HCT116 (cell line): ENCODE measurements around the gene RUFY4. TPM values are rescaled to one million over a fixed set of nuclear protein-coding genes. Genes with fewer than 3 reads are reported as not detected.
"Not testable (repeated sequence)": the region's sequence is repeated elsewhere in the genome, so short reads cannot be mapped to it uniquely, and the experiment has no call there.

Source experiments
- ATAC-seq: fragments of 200-7000 bp; cut with Tn5 transposase; 2 replicates; pipeline ENCODE4 v1.9.1; 2020; ENCODE audit warnings: mild to moderate bottlenecking, moderate library complexity
- BruUV-seq: library from RNA; stranded (reverse); fragments of 400-500 nt; replicated peaks from 2 replicates; lab custom pipeline; 2021; lab: Mats Ljungman, UMichigan
- CTCF ChIA-PET: fragments of 300-600 bp; sonication (Branson Sonifier 250); formaldehyde crosslinking; loops from one replicate; lab custom pipeline; 2021; ENCODE audit warnings: antibody characterized with exemption; lab: Charles Lee
- POLR2A ChIA-PET: fragments of 300-600, 350-600 bp; sonication (Branson Sonifier 250); formaldehyde crosslinking; loops from one replicate; lab custom pipeline; 2021; ENCODE audit warnings: antibody characterized with exemption; lab: Charles Lee
- RAD21 ChIA-PET, 2 experiments: fragments of 300-600 bp; sonication (Branson Sonifier 250); formaldehyde crosslinking; loops; one replicate each; lab custom pipeline; 2023; ENCODE audit warnings: low total read pairs in 2 of 2; ENCODE audit not compliant: uncharacterized antibody in 2 of 2, unreplicated experiment in 2 of 2, low non-redundant PET in 1 of 2; lab: Charles Lee
- DNase-seq: peaks from one replicate; pipeline ENCODE4 v3.0.0-alpha.2; 2010; ENCODE audit warnings: low read depth, low spot score
- H2AFZ ChIP-seq: fragments of 200-600 bp; shearing (Covaris generic), sonication (generic); 2 replicates; pipeline ENCODE4 v1.6.1; 2017; ENCODE audit warnings: low read depth, mixed run types, mixed read lengths, antibody characterized with exemption, low read length; ENCODE audit not compliant: poor library complexity, severe bottlenecking
- H3K27ac ChIP-seq: 2 replicates; pipeline ENCODE4 v1.5.1; 2012; ENCODE audit warnings: low read depth, low read length
- H3K27me3 ChIP-seq: fragments of 200-600 bp; sonication (generic); 2 replicates; pipeline ENCODE4 v1.6.1; 2016; ENCODE audit warnings: mixed run types, low read length, mixed read lengths; ENCODE audit not compliant: insufficient read depth
- H3K36me3 ChIP-seq, 2 experiments: fragments of 200-500 bp in 1 of 2; fragments of 200-600 bp in 1 of 2; sonication (Bioruptor generic) in 1 of 2; sonication (generic) in 1 of 2; 2 replicates each; pipeline versions ENCODE4 v1.5.1 to v1.6.1; 2014 to 2016; ENCODE audit warnings: low read length in 2 of 2, inconsistent platforms in 1 of 2, mixed read lengths in 1 of 2, mixed run types in 1 of 2; ENCODE audit not compliant: insufficient read depth in 2 of 2, control insufficient read depth in 1 of 2
- H3K4me1 ChIP-seq, 2 experiments: fragments of 200-600 bp in 1 of 2; sonication (generic) in 1 of 2; 2 replicates each; pipeline versions ENCODE4 v1.5.1 to v1.6.1; 2012 to 2017; ENCODE audit warnings: low read length in 2 of 2, inconsistent platforms in 1 of 2, mild to moderate bottlenecking in 1 of 2, mixed read lengths in 1 of 2, mixed run types in 1 of 2, moderate library complexity in 1 of 2; ENCODE audit not compliant: insufficient read depth in 2 of 2, control insufficient read depth in 1 of 2
- H3K4me2 ChIP-seq: fragments of 200-600 bp; sonication (generic); 2 replicates; pipeline ENCODE4 v1.6.1; 2017; ENCODE audit warnings: mixed run types, low read length, mixed read lengths
- H3K4me3 ChIP-seq, 2 experiments: fragments of 200-600 bp in 1 of 2; sonication (generic) in 1 of 2; replicated peaks in 1 of 2; 2 replicates each; pipeline ENCODE4 v1.5.1; 2011 to 2016; ENCODE audit warnings: low read length in 2 of 2, control low read depth in 1 of 2, low read depth in 1 of 2, mild to moderate bottlenecking in 1 of 2, mixed read lengths in 1 of 2, mixed run types in 1 of 2
- H3K79me2 ChIP-seq: fragments of 200-600 bp; sonication (generic); 2 replicates; pipeline ENCODE4 v1.6.1; 2017; ENCODE audit warnings: mild to moderate bottlenecking, mixed run types, low read length, moderate library complexity, mixed read lengths; ENCODE audit not compliant: insufficient read depth
- H3K9ac ChIP-seq: fragments of 200-600 bp; sonication (generic); 2 replicates; pipeline ENCODE4 v1.6.1; 2016; ENCODE audit warnings: low read length, mixed read lengths
- H3K9me2 ChIP-seq: fragments of 200-600 bp; sonication (generic), shearing (Covaris generic); 2 replicates; pipeline ENCODE4 v1.6.1; 2017; ENCODE audit warnings: mixed run types, mild to moderate bottlenecking, moderate library complexity; ENCODE audit not compliant: insufficient read depth
- H3K9me3 ChIP-seq, 2 experiments: fragments of 200-500 bp in 1 of 2; fragments of 200-600 bp in 1 of 2; sonication (Bioruptor generic) in 1 of 2; sonication (generic) in 1 of 2; 2 replicates each; pipeline ENCODE4 v1.6.1; 2014 to 2017; ENCODE audit warnings: low read length in 2 of 2, mixed read lengths in 2 of 2, inconsistent platforms in 1 of 2, low read depth in 1 of 2, mild to moderate bottlenecking in 1 of 2, mixed run types in 1 of 2, moderate library complexity in 1 of 2; ENCODE audit not compliant: control insufficient read depth in 1 of 2, insufficient read depth in 1 of 2
- H4K20me1 ChIP-seq: fragments of 200-600 bp; sonication (generic), shearing (Covaris generic); 2 replicates; pipeline ENCODE4 v1.6.1; 2017; ENCODE audit warnings: mixed run types, mild to moderate bottlenecking, moderate library complexity; ENCODE audit not compliant: insufficient read depth
- EGR1 ChIP-seq: IDR thresholded peaks from 2 replicates; pipeline ENCODE4 v1.6.1; 2012; ENCODE audit warnings: low read depth
- ELF1 ChIP-seq: IDR thresholded peaks from 2 replicates; pipeline ENCODE4 v1.6.1; 2012; ENCODE audit warnings: low read depth, borderline replicate concordance
- EZH2 ChIP-seq: fragments of 200-600 bp; sonication (generic); IDR thresholded peaks from 2 replicates; pipeline ENCODE4 v1.6.1; 2017; ENCODE audit warnings: antibody characterized with exemption, mixed run types
- FOSL1 ChIP-seq: IDR thresholded peaks from 2 replicates; pipeline ENCODE4 v1.6.1; 2012; ENCODE audit warnings: low read depth
- POLR2A ChIP-seq: IDR thresholded peaks from 2 replicates; pipeline ENCODE4 v1.7.0; 2011; ENCODE audit warnings: borderline replicate concordance; ENCODE audit not compliant: insufficient read depth, insufficient read length; ENCODE audit errors: extremely low read depth
- POLR2AphosphoS5 ChIP-seq: IDR thresholded peaks from 2 replicates; pipeline ENCODE4 v1.6.1; 2011; ENCODE audit warnings: mild to moderate bottlenecking, low read depth, low read length, moderate library complexity
- SIN3A ChIP-seq: IDR thresholded peaks from 2 replicates; pipeline ENCODE4 v1.6.1; 2012; ENCODE audit warnings: low read depth
- SP1 ChIP-seq: IDR thresholded peaks from 2 replicates; pipeline ENCODE4 v1.6.1; 2012; ENCODE audit warnings: low read depth
- TCF7L2 ChIP-seq: IDR thresholded peaks from 2 replicates; pipeline ENCODE4 v1.7.0; 2011; ENCODE audit warnings: borderline replicate concordance, inconsistent platforms; ENCODE audit not compliant: insufficient read depth, insufficient read length; ENCODE audit errors: extremely low read depth
- ZBTB33 ChIP-seq: IDR thresholded peaks from 2 replicates; pipeline ENCODE4 v1.6.1; 2011; ENCODE audit warnings: mild to moderate bottlenecking, low read length, moderate library complexity; ENCODE audit not compliant: insufficient replicate concordance; ENCODE audit errors: extremely low read depth
- ZNF274 ChIP-seq: fragments of 200-500 bp; sonication (Bioruptor generic); IDR thresholded peaks from 2 replicates; pipeline ENCODE4 v1.6.1; 2014; ENCODE audit warnings: mild to moderate bottlenecking, low read depth, low read length, inconsistent platforms
- intact Hi-C: fragments of 100-400 bp; cut with micrococcal nuclease; formaldehyde crosslinking; loops from 2 replicates; pipeline ENCODE4 v1.10.0; 2022
- total RNA-seq: library from RNA; stranded (reverse); gene quantifications from one replicate; pipeline ENCODE4 v1.2.1, GENCODE V29; 2021; ENCODE audit not compliant: unreplicated experiment
- TF ChIP-seq, protein P1 (sequence below): IDR thresholded peaks from 2 replicates; pipeline ENCODE4 v1.6.1; 2012

Gene RUFY4
- total RNA-seq, 1 experiment from 2014 or later = 0.27 TPM

GRCh38 chr2:218095853-218096252 is 26.8 kb downstream of the RUFY4 start (continued):
- no peak for TF ChIP-seq POLR2A
- TF ChIP-seq FOSL1 = no peak
- TF ChIP-seq ZBTB33 = no peak
- no peak for TF ChIP-seq SP1

DNA sequence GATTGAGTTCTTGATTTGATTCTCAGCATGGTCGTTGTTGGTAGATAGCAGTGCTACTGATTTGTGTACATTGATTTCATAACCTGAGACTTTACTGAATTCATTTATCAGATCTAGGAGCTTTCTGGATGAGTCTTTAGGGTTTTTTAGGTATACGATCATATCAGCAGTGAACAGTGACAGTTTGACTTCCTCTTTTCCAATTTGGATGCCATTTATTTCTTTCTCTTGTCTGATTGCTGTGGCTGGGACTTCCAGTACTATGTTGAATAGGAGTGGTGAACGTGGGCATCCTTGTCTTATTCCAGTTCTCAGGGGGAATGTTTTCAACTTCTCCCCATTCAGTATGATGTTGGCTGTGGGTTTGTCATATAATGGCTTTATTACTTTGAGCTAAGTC is 28.9 kb downstream of the RUFY4 start:
- Histone ChIP-seq H4K20me1 (no peaks in the 10 kb centered on the region), H3K27me3 (peaks cover 12% of the 10 kb centered on the region; the same call in 1 of the 2 replicates), H3K4me2 (no peak overlapping the region), H3K4me1 (no peaks in the 10 kb centered on the region), H3K27ac (no peak overlapping the region), H3K9ac (no peak overlapping the region), H3K4me3 (no peak overlapping the region), H3K9me2 (no peaks in the 10 kb centered on the region), H3K36me3 (no peaks in the 10 kb centered on the region), H3K79me2 (no peaks in the 10 kb centered on the region), H3K9me3 (no peaks in the 10 kb centered on the region), H2AFZ (no peak overlapping the region)
- DNase-seq (no peak), ATAC-seq (no peak)
- intact Hi-C loops = no loop called here
- TF ChIP-seq ZBTB33 = no peak
- TF ChIP-seq, protein P1, sequence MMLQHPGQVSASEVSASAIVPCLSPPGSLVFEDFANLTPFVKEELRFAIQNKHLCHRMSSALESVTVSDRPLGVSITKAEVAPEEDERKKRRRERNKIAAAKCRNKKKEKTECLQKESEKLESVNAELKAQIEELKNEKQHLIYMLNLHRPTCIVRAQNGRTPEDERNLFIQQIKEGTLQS = no peak
- TF ChIP-seq ZNF274 = no peak
- no peak for TF ChIP-seq POLR2AphosphoS5
- TF ChIP-seq ELF1 = no peak
- no peak for TF ChIP-seq EGR1
- TF ChIP-seq EZH2 = no peak
- no peak for TF ChIP-seq SIN3A
- TF ChIP-seq TCF7L2 = no peak
- POLR2A ChIA-PET = no interaction called here
- no TSS peak for BruUV-seq
- CTCF ChIA-PET = no interaction called here
- RAD21 ChIA-PET = no interaction called here

DNA sequence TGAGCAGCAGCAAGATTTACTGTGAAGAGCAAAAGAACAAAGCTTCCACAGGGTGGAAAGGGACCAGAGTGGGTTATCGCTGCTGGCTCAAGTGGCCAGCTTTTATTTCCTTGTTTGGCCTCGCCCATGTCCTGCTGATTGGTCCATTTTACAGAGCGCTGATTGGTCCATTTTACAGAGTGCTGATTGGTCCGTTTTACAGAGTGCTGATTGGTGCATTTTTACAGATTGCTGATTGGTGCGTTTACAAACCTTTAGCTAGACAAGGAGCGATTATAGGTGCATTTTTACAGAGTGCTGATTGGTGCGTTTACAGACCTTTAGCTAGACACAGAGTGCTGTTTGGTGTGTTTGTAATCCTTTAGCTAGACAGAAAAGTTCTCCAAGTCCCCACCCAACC is 39.8 kb downstream of the RUFY4 start:
- CTCF ChIA-PET, H3K9me3 ChIP-seq, H3K27ac ChIP-seq, H2AFZ ChIP-seq, H3K4me3 ChIP-seq, H4K20me1 ChIP-seq, H3K79me2 ChIP-seq, H3K4me2 ChIP-seq, ATAC-seq, H3K9ac ChIP-seq, POLR2A ChIA-PET, H3K27me3 ChIP-seq, BruUV-seq, intact Hi-C loops, RAD21 ChIA-PET, DNase-seq, H3K4me1 ChIP-seq, H3K9me2 ChIP-seq, H3K36me3 ChIP-seq: not testable (repeated sequence)
